EH (cell line): ENCODE measurements around the gene PRR5L.
A peak's percentile ranks its signal among the peaks of the same experiment; 100 is the strongest.

Experiments used
- DNase-seq: peaks from one replicate; pipeline ENCODE4 v3.0.0-alpha.2; 2015; ENCODE audit warnings: low read depth

The PRR5L gene

GRCh38 chr11:36402568-36403170, 106.6 kb downstream of the PRR5L start:
- no peak for DNase-seq

- peak; percentile 18 for DNase-seq
Observed at GRCh38 chr11:36403661-36404060, 107.6 kb downstream of the PRR5L start.

GRCh38 chr11:36404831-36405230, 108.7 kb downstream of the PRR5L start:
- DNase-seq = peak; percentile 35

- peak; percentile 31 for DNase-seq
Observed at GRCh38 chr11:36405585-36406367, 109.7 kb downstream of the PRR5L start.

- DNase-seq = no peak
Observed at GRCh38 chr11:36407356-36407755, 111.3 kb downstream of the PRR5L start.

- DNase-seq = no peak
Observed at GRCh38 chr11:36408498-36409136, 112.5 kb downstream of the PRR5L start.

GRCh38 chr11:36409152-36409816, 113.2 kb downstream of the PRR5L start:
- no peak for DNase-seq

- DNase-seq = no peak
Observed at GRCh38 chr11:36411202-36411640, 115.1 kb downstream of the PRR5L start.

GRCh38 chr11:36412781-36413383, 116.8 kb downstream of the PRR5L start:
- DNase-seq = peak; percentile 30

GRCh38 chr11:36417154-36417553, 121.1 kb downstream of the PRR5L start:
- no peak for DNase-seq

- DNase-seq = no peak
Observed at GRCh38 chr11:36419791-36420424, 123.8 kb downstream of the PRR5L start.

- DNase-seq = peak; percentile 36
Observed at GRCh38 chr11:36421546-36422155, 125.6 kb downstream of the PRR5L start.

- peak; percentile 58 for DNase-seq
Observed at GRCh38 chr11:36425561-36426081, 129.5 kb downstream of the PRR5L start.

GRCh38 chr11:36426226-36426848, 130.2 kb downstream of the PRR5L start:
- DNase-seq = peak; percentile 45

- DNase-seq = peak; percentile 47
Observed at GRCh38 chr11:36427079-36427478, 131.0 kb downstream of the PRR5L start.

- DNase-seq = no peak
Observed at GRCh38 chr11:36427876-36428275, 131.8 kb downstream of the PRR5L start.

- DNase-seq = peak; percentile 96
Observed at GRCh38 chr11:36431429-36432092, 135.5 kb downstream of the PRR5L start.

- no peak for DNase-seq
Observed at GRCh38 chr11:36432093-36432469, 136.0 kb downstream of the PRR5L start.

GRCh38 chr11:36432738-36433137, 136.7 kb downstream of the PRR5L start:
- DNase-seq = no peak

GRCh38 chr11:36436064-36436463, 140.0 kb downstream of the PRR5L start:
- no peak for DNase-seq
